ENCODE data around the gene NOL3.

The NOL3 gene

DNA sequence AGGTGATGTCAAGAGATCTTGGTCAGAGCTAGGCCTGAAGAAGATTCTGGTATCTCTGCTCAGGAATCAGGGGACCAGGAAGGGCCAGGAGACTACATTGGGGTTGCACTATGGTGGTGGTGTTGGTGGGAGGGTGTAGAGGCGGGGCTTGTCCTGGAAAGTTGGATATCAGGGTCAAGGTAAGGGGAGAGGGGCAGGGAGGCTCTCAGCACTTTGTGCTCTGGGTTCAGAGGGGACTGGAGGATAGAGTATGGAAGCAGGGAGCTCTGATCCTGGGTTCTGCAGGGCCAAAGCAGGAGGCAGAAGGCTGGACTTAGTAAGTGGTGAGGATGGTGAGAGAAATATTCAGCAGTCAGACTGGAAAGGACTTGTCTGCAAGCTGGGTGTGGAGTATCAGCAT lies 3.0 kb downstream of the NOL3 start:
- no peak for DNase-seq

DNA sequence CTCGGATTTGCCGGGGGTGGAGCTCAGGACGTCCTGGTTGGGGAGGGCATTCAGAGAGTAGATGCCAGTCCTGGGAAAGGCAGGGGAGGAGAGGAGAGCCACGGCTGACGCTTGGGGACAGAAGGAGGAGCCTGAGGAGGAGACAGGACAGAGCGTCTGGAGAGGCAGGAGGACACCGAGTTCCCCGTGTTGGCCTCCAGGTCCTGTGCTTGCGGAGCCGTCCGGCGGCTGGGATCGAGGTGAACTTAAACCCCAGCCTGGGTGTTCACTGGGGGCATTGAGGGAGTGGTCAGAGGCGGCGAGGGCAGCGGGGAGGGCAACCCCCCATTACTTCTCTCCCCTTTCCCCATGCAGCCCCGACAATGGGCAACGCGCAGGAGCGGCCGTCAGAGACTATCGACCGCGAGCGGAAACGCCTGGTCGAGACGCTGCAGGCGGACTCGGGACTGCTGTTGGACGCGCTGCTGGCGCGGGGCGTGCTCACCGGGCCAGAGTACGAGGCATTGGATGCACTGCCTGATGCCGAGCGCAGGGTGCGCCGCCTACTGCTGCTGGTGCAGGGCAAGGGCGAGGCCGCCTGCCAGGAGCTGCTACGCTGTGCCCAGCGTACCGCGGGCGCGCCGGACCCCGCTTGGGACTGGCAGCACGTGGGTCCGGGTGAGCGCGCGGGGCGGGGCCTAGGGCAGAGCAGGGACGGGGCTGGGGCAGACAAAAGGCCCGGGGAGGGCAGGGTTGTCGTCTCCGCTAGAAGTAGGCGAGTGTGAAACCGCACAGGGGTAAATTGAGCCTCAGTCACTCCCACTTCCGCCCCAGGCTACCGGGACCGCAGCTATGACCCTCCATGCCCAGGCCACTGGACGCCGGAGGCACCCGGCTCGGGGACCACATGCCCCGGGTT lies 3.7 kb downstream of the NOL3 start:
- peak; percentile 74 for DNase-seq

DNA sequence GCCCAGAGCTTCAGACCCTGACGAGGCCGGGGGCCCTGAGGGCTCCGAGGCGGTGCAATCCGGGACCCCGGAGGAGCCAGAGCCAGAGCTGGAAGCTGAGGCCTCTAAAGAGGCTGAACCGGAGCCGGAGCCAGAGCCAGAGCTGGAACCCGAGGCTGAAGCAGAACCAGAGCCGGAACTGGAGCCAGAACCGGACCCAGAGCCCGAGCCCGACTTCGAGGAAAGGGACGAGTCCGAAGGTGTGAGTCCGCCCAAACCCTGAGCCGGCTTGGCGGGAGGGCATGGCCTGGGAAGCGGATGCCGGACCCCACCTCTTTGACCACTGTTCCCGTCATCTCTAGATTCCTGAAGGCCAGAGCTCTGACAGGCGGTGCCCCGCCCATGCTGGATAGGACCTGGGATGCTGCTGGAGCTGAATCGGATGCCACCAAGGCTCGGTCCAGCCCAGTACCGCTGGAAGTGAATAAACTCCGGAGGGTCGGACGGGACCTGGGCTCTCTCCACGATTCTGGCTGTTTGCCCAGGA lies 4.4 kb downstream of the NOL3 start:
- no peak for DNase-seq

DNA sequence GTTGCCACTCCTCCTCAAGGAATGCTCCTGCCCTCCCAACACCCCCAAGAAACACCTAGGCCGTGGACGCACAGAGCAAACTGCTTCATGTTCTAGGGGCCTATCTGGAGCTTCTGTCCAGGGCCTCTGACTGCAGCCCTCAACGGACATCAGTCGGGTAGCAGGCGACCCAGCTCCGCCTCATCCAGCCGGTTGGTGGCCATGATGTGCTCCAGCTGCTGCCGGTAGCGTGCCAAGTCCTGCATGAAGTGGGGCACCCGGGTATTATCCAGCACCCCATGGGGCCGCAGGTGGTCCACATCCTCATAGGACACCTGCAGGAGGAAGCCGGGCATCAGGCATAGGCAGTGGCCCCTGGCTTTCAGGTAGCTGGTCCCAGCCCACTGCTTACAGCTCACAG lies 6.3 kb downstream of the NOL3 start:
- no peak for DNase-seq

DNA sequence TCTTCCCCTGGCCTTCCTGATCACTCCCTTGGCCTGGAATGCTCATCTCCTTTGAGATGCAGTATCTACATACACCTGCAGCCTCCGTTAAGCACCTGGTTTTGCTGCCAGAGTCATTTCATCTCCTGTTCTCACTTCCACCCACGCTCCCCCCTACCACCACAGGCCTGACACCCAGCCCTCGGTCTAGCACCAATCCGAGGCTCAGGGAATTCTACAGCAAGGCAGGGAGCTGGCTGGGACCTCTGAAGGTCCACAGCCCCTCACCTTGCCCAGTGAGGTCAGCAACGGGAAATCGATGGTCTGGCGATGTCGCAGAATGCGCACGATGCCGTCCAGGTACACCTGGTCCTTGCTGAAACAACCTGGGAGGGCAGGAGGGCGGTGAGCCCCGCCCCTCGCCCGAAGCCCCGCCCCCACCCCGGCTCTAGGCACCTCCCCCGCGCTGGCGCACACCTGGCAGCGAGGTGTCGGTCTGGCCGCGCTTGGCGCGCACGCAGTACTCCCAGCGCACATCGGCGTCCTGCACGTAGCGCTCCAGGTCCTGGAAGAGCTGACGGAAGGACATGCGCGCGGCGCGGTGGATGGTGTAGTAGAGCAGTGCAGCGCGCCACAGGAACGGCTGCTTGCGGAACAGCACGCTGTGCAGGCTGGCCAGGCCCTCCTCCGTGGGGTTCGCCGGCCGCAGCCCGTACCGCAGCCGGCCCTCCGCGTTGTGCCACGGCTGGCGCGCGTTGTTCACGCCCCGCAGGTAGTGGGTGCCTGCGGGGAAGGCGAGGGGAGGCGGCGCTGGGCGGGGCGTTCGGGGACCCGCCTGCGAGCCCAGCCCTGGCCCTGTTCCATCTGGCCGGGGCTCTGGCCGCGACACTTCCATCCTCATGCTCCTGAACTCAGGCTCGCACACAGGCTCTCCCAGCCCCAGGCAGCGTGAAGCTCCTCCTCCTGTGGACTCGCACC lies 7.7 kb downstream of the NOL3 start:
- DNase-seq, result peak; percentile 47

DNA sequence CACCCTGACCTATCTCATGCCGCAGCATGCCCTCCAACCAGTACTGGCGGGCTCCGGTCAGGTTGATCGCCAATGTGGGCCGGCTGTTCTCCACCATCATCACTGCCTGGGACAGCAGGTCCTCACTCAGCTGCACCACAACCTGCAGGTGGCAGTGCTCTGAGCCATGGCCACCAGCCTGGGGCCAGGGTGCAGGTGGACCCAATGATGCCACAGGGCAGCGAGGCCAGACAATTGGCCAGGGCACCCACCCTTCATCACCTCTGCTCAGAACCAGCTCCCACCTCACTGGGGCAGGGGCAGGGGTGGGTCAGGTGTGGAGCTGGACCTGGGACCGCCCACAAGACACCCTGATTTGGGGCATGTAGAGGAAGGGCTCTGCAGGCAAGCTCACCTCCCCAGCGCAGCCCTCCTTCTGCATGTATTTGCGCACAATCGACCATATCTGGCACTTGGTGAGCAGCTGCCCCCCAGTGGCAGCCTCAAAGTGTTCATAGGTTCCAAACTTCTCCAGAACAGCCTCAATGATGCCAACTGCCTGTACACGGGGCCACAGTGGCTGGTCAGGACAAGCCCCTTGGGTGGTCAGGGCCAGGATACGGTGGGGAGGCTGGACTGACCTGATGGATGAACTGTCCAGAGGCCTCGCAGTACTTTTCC lies 9.2 kb downstream of the NOL3 start:
- no peak for DNase-seq

DNA sequence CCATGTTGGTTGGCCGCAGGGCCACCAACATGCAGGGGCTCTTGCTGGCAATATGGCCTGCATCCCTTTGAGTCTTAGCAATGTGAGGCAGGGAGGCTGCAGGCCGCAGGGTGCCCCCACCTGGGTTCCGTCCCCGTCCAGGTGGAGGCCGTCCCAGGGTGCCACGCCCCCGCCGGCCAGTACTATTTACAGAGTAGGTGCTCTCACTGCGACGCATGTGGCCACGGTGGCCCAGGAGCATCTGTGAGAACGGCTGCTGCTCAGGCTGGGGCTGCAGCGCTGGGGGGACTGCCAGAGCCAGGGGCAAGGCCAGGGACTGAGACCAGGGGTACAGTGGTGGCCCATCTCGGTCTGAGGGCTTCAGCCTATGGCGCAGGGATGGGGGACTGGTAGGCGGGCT lies 9.8 kb downstream of the NOL3 start:
- DNase-seq, result no peak

DNA sequence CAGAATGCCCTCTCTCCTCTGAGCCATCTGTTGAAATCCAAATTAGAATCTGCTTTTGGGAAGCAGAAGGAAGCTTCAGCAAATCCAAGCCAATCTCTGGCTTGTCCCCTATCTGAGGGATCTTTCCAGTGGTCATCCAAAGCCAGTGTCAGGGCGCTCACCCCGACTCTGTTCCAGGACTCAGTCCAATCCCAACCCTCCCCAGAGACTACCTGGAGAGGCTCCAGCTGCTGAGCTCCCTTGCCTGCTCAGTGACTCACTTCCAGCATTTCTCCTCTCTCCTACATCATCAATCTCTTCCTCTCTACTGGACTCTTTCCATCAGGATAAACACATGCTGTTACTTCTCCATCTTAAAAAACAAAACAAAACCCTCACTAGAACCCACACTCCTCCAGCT lies 11.0 kb downstream of the NOL3 start:
- DNase-seq, result peak; percentile 80

DNA sequence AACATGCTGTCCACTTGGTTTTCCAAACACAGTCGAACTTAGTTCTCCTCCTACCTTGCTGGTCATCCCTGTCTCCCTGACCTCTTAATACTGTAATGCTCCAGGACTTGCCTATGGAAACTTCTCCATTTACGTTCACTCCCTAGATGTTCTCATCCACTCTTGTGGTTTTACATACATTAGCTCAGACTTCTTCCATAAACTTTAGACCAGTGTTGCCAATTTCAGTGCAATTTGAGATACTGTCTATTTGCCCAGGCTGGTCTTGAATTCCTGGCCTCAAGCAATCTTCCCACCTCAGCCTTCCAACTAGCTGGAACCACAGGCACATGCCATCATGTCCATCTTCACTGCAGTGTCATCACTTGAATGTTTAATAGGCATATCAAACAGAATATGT lies 11.9 kb downstream of the NOL3 start:
- no peak for DNase-seq

DNA sequence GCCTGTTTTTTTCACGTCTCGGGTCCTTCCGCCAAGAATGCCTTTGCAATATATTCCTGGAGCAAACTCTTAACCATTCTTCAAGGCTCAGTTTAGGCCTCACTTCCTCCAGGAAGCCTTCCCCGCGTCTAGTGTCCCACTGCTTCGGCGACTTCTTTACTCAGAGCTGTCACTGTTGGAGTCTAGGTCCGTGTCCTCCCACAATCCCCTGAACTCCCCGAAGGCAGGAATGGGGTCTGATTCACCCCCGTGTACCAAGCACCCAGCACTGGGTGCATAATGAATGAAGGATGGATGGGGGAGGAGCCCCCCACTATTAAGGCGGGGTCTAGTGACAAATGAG lies 12.9 kb downstream of the NOL3 start:
- DNase-seq, result no peak

DNA sequence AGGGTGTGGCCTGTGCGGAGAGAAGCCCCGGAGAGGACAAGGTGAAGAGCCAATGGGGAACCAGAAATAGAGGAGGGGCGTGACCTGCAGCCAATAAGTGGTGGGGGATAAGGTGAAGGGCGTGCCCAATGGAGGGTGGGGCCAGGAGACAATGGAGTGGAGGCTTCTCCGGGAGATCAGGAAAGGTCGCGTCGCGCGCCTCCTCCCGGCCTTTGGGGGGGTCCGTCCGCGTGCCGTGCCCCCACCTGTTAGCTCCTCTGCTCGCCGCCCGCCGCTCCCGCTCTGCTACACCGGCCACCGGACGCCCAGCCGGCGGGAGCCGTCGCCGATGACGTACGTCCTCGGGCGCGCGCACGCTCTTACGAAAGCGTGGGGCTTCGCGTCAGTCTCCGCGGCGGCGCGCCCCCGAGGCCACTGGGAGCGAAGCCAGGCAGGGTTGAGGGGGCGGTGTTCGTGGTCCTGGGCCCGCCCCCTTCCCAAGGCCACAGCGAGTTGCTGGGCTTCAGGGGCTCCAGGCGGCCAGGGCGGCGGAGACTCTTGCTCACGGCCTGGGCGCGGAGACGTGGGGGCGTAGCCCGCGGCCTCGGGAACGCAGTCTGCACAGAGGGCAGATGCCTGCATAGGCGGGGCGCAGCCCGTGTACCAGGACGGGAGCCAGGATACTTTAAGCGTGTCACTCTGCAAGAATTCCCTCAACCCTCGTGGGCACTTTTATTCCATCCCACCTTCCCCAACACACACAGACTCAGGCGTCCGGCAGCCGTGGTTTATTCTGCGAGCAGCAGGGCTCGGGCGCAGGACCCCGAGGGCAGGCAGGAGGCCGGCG lies 13.5 kb downstream of the NOL3 start, which contains the start of gene MATCAP1:
MATCAP1 (minus strand) TSS at position 337 of the 826 bp plus-strand sequence. CDS start 3,353 bp downstream, outside the sequence.
- DNase-seq, result peak; percentile 98

DNA sequence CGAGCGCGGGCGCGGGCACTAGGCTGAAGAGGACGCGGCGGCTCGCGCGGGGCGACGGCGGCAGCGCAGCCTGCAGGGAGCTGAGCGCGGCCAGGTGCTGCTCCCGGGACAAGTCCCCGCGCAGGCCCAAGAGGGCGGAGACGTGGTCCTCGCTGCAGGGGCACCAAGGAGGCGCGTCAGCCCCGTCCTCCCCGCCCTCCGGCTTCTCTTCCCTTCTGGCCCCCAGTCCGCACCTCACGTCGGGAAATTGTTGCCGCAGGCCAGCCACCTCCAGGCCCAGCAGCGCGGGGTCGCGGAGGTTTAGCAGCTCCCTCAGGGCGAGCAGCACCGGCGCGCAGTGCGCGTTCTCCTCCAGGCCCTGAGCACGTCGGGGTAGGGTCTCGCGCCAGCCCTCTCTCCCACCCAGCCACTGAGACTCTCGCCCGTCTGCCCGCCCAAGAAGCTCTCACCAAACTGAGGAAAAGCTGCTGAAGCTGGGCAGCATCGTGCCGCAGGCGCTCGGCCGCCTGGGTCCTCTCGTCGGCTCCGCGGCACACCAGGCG lies 14.2 kb downstream of the NOL3 start:
- no peak for DNase-seq

DNA sequence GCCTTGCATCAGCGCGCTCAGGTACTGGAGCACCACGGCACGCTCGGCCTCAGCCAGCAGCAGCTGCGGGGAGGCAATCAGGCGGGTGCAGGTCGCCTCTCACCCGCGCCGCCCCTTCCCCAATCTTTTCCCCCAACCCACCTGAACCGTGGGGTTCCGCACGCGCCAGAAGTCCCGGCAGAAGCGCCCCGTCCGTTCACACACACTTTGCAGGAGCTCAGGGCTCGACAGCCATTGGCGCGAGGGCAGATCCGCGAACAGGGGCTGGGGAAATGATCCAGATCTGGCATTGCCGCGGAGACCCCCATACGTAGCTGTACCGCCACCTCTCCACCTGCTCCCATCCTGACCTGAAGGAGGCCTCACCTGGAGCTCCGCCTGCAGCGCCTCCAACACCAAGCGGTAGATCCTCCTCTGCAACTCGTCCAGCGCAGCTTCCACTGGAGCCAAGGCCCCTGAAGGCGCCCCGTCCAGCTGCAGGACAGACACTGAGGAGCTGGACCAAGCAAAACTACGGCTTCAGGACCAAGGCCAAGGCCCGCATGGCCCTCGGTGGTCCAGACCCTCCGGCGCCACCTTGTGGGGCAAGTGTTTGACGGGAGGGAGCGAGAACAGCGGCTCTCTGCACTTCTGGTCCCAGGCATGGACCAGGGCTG lies 14.8 kb downstream of the NOL3 start:
- DNase-seq, result peak; percentile 83

DNA sequence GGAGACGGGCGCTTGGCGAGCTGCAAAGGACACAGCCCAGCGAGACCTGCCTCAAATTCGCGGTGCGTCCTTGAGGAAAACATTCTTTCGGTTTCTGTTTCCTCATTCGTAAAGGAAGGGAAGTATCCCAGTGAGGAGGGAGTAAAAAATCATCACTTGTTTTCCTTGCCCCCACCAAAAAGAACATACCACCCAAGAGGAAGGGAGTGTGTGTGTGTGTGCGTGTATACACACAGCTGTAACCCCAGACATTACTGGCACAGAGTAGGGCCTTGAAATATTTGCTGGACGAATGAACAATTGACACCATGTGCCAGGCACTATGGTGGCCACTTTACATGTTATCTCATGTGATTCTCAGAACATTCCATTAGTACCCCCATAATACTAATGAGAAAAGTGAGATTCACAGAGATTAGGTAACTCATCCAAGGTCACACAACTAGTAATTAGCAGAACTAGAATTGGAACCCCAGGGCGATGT lies 15.4 kb downstream of the NOL3 start:
- no peak for DNase-seq

DNA sequence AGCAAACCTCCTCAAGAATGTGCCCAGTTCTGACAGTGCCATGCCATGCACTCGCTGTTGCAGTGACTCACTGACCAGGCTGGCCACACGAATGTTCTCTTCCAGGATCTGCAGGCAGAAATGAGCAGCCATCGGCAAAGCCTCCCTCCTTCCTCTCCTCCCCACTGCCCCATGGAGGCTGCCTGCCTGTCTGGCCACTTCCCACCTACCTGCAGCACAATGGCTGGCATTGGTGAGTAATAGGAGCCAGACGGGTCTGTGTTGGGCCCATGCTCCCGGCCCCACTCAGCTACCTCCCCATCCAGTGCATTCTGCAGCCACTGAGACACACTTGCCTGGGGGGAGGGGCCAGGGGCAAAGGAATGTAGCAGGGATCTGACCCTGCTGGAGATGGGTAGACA lies 16.2 kb downstream of the NOL3 start:
- no peak for DNase-seq

DNA sequence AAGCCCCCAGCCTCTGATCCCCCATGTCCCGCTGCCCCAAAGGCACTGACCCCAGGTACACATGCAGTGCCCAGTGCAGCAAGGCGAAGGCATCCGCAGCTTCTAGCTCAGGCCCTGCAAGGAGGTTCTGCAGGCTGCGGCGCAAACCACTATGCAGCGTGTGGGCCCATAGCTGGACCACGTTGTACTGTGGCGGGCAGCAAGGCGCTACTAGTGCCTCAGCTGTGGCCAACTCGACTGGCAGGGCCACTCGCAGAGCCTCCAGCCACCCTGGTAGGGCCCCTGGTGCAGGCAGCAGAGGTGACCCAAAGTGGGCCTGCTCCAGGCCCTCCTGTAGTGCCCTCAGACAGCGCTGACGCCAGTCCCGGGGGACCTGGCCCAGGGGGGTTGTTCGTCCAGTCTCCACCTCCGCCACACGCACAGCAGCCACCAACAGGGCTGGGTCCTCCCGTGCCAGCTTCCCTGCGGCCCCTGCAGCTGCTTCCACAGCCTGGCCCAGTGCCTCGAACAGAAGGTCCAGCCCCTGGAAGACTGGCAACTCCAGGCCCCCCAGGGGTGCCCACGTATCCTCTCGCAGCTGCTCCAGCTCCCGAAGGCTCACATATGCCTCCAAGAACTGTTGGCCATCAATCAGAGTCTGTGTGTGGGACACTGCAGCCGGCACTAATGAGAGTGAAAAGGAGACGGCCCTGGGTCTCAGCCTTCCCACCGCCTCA lies 17.0 kb downstream of the NOL3 start:
- no peak for DNase-seq

DNA sequence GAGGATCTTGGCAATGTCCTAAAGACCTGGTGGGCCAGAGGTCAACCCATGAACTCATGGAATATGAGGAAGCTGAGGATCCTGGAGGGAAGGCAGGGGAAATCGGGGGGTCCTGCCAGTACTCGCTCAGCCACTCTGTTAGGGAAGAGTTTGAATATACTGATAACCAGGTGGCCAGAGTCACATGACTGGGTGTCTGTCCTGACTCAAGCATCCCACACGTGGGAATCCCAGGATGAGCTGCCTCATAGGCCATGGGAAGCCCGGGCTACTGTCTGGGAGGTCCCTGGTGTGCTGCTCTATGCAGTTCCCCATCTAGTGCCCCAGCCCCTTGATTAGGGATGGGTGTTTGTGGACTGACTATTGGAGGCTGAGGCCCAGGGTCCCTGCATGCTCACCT lies 18.0 kb downstream of the NOL3 start:
- no peak for DNase-seq

DNA sequence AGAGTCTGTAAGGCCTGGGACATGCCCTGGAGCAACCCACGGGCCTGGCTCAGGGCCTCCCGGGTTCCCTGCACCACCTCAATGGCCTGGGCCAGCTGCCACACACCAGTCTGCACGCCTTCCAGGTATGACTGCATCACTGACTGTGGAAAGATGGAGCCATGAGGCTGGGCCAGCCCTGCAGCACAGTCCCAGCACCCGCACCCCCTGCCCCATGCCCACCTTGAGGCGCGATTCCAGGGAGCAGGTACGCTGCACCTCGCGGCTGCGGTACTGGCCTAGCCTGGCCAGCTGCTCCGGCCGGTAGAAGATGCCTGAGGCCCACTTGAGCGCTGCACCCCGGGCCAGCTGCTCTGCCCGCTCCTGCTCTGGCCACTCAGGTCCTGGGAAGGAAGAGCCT lies 18.5 kb downstream of the NOL3 start:
- no peak for DNase-seq

DNA sequence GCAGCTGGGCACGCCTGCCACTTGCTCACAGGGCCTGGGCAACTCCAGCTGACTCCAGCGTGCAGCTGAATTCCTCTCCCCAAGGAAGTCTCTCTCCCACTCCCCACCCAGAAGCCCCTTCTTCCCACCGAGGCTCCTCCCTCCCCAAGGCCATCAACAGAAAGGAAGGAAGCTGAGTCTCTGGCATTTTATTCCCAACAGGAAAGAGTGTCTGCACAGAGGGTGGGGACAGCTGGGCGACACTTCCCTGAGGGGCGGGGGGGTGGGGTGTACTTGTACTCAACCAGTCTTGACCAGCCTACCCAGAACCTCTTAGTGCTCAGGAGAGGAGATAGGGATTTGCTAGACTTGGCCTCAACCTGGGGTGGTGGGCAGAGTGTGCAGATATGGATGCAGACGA lies 19.7 kb downstream of the NOL3 start, which contains the start of gene EXOC3L1:
EXOC3L1 (minus strand) TSS at position 96 of the 400 bp plus-strand sequence. CDS start 460 bp downstream, outside the sequence.
- no peak for DNase-seq

Data from fibroblast of skin of right biceps (primary cell).